ENCODE data around the gene RARB. TPM values are rescaled to one million over a fixed set of nuclear protein-coding genes. Genes with fewer than 3 reads are reported as not detected.
A peak's percentile ranks its signal among the peaks of the same experiment; 100 is the strongest.

The RARB gene
- total and polyA plus RNA-seq, 2 experiments from 2014 or later = 0.14 to 0.42 TPM

DNA sequence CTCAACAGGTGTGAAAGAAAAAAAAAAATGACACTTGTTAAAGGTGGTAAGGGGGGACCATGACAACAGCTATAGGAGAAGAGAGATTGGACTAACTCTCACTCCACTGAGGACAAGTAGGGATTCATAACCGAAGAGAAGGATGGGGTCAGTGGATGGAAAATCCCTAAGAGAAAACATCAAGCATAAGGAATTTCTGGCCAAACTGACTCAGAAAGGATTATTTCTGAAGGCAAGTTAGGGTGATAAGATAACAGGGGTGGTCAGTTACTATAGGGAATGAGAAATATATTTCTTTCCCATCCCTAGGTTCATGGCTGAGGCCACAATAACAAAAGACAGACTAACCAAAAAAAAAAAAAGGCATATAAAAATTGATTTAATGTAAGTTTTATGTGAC lies 9.5 kb upstream of the RARB start:
- Histone ChIP-seq H2AFZ (no peak overlapping the region), H3K79me2 (replicated peaks; ENCODE audit: insufficient read depth) (no peaks in the 10 kb centered on the region), H3K4me3 (no peak overlapping the region), H3F3A (replicated peaks; ENCODE audit: low read depth) (no peaks in the 10 kb centered on the region), H3K4me1 (ENCODE audit: insufficient read depth) (peaks cover 25% of the 10 kb centered on the region), H4K20me1 (replicated peaks; ENCODE audit: insufficient read depth) (no peaks in the 10 kb centered on the region), H3K9me2 (ENCODE audit: insufficient read depth) (no peaks in the 10 kb centered on the region), H3K36me3 (ENCODE audit: insufficient read depth) (no peaks in the 10 kb centered on the region), H3K27ac (ENCODE audit: low read depth) (no peak overlapping the region), H3K27me3 (ENCODE audit: insufficient read depth) (no peaks in the 10 kb centered on the region), H3K4me2 (no peak overlapping the region)
- Mint-ChIP-seq H3K4me3 (no peak overlapping the region), H3K27ac (no peak overlapping the region), H3K27me3 (ENCODE audit: insufficient read depth, low read depth, poor library complexity) (peaks cover 5% of the 10 kb centered on the region), H3K36me3 (ENCODE audit: low read depth) (peaks cover 29% of the 10 kb centered on the region), H3K9me3 (peaks cover 22% of the 10 kb centered on the region), H3K4me1 (peaks cover 36% of the 10 kb centered on the region)
- DNase-seq (ENCODE audit: low spot score) = no peak
- TF ChIP-seq STAT1 (IDR thresholded peaks at IDR 0.05; ENCODE audit: unreplicated experiment) (no peak), EZH2phosphoT487 (IDR thresholded peaks at IDR 0.05; ENCODE audit: unreplicated experiment) (no peak)
- TF ChIP-seq, protein P1, sequence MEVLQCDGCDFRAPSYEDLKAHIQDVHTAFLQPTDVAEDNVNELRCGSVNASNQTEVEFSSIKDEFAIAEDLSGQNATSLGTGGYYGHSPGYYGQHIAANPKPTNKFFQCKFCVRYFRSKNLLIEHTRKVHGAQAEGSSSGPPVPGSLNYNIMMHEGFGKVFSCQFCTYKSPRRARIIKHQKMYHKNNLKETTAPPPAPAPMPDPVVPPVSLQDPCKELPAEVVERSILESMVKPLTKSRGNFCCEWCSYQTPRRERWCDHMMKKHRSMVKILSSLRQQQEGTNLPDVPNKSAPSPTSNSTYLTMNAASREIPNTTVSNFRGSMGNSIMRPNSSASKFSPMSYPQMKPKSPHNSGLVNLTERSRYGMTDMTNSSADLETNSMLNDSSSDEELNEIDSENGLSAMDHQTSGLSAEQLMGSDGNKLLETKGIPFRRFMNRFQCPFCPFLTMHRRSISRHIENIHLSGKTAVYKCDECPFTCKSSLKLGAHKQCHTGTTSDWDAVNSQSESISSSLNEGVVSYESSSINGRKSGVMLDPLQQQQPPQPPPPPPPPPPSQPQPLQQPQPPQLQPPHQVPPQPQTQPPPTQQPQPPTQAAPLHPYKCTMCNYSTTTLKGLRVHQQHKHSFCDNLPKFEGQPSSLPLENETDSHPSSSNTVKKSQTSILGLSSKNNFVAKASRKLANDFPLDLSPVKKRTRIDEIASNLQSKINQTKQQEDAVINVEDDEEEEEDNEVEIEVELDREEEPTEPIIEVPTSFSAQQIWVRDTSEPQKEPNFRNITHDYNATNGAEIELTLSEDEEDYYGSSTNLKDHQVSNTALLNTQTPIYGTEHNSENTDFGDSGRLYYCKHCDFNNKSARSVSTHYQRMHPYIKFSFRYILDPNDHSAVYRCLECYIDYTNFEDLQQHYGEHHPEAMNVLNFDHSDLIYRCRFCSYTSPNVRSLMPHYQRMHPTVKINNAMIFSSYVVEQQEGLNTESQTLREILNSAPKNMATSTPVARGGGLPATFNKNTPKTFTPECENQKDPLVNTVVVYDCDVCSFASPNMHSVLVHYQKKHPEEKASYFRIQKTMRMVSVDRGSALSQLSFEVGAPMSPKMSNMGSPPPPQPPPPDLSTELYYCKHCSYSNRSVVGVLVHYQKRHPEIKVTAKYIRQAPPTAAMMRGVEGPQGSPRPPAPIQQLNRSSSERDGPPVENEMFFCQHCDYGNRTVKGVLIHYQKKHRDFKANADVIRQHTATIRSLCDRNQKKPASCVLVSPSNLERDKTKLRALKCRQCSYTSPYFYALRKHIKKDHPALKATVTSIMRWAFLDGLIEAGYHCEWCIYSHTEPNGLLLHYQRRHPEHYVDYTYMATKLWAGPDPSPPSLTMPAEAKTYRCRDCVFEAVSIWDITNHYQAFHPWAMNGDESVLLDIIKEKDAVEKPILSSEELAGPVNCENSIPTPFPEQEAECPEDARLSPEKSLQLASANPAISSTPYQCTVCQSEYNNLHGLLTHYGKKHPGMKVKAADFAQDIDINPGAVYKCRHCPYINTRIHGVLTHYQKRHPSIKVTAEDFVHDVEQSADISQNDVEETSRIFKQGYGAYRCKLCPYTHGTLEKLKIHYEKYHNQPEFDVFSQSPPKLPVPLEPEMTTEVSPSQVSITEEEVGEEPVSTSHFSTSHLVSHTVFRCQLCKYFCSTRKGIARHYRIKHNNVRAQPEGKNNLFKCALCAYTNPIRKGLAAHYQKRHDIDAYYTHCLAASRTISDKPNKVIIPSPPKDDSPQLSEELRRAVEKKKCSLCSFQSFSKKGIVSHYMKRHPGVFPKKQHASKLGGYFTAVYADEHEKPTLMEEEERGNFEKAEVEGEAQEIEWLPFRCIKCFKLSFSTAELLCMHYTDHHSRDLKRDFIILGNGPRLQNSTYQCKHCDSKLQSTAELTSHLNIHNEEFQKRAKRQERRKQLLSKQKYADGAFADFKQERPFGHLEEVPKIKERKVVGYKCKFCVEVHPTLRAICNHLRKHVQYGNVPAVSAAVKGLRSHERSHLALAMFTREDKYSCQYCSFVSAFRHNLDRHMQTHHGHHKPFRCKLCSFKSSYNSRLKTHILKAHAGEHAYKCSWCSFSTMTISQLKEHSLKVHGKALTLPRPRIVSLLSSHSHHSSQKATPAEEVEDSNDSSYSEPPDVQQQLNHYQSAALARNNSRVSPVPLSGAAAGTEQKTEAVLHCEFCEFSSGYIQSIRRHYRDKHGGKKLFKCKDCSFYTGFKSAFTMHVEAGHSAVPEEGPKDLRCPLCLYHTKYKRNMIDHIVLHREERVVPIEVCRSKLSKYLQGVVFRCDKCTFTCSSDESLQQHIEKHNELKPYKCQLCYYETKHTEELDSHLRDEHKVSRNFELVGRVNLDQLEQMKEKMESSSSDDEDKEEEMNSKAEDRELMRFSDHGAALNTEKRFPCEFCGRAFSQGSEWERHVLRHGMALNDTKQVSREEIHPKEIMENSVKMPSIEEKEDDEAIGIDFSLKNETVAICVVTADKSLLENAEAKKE (CRISPR knock-in tag; IDR thresholded peaks at IDR 0.05) = no peak
- no peak for ATAC-seq

GRCh38 chr3:25419251-25419650 lies 8.8 kb upstream of the RARB start:
- no peak overlapping the region for H2AFZ ChIP-seq
- H3K27ac Mint-ChIP-seq = peak overlapping the region; percentile 69; the same call in 1 of the 2 replicates

More at GRCh38 chr3:25419251-25419650, 8.8 kb upstream of the RARB start:
- TF ChIP-seq ZNF114 (CRISPR knock-in tag; IDR thresholded peaks at IDR 0.05) = no peak
- no peak for TF ChIP-seq CREB1 (CRISPR knock-in tag; IDR thresholded peaks at IDR 0.05; ENCODE audit: low read depth)
- no peak for TF ChIP-seq ZNF331 (CRISPR knock-in tag; IDR thresholded peaks at IDR 0.05; ENCODE audit: low read depth)
- no peak for TF ChIP-seq EZH2 (IDR thresholded peaks at IDR 0.05; ENCODE audit: low read depth, unreplicated experiment)
- no peak for TF ChIP-seq ETS1 (IDR thresholded peaks at IDR 0.05)
- TF ChIP-seq STAT1 (IDR thresholded peaks at IDR 0.05; ENCODE audit: unreplicated experiment) = no peak
- no peak for TF ChIP-seq CTCF (conservative IDR thresholded peaks at IDR 0.05; ENCODE audit: low read depth in 2 of 2)
- Mint-ChIP-seq H3K4me1 (peaks cover 42% of the 10 kb centered on the region), H3K27me3 (ENCODE audit: insufficient read depth, low read depth, poor library complexity) (peaks cover 5% of the 10 kb centered on the region), H3K9me3 (peaks cover 17% of the 10 kb centered on the region), H3K4me3 (peak overlapping the region; percentile 39; the same call in 2 of the 3 replicates), H3K36me3 (ENCODE audit: low read depth) (peaks cover 29% of the 10 kb centered on the region)
- no peaks in the 10 kb centered on the region for H3K79me2 ChIP-seq (replicated peaks; ENCODE audit: insufficient read depth)
- DNase-seq (ENCODE audit: low spot score) (no peak), ATAC-seq (no peak)
- no peaks in the 10 kb centered on the region for H4K20me1 ChIP-seq (replicated peaks; ENCODE audit: insufficient read depth)
- H3K27ac ChIP-seq (ENCODE audit: low read depth) = peak overlapping the region; percentile 70
- no peak overlapping the region for H3K4me3 ChIP-seq
- H3F3A ChIP-seq (replicated peaks; ENCODE audit: low read depth) = no peaks in the 10 kb centered on the region
- H3K4me2 ChIP-seq = peak overlapping the region; percentile 10; the same call in 1 of the 2 replicates
- H3K27me3 ChIP-seq (ENCODE audit: insufficient read depth) = no peaks in the 10 kb centered on the region
- H3K36me3 ChIP-seq (ENCODE audit: insufficient read depth) = no peaks in the 10 kb centered on the region
- no peaks in the 10 kb centered on the region for H3K9me2 ChIP-seq (ENCODE audit: insufficient read depth)
- peaks cover 31% of the 10 kb centered on the region for H3K4me1 ChIP-seq (ENCODE audit: insufficient read depth)

All from GM23338 (cell line).